Endothelial cell of umbilical vein (primary cell): Measurements from ENCODE around the gene SIX1. TPM values are rescaled to one million over a fixed set of nuclear protein-coding genes. Genes with fewer than 3 reads are reported as not detected.

ENCODE experiments used
- BruUV-seq: library from RNA; stranded (reverse); fragments of 400-500 nt; replicated peaks from 2 replicates; lab custom pipeline; 2021; lab: Mats Ljungman, UMichigan
- CTCF ChIA-PET: fragments of 300-600, 350-600 bp; sonication (Branson Sonifier 250); formaldehyde crosslinking; loops from one replicate; lab custom pipeline; 2021; ENCODE audit warnings: antibody characterized with exemption, inconsistent platforms; lab: Charles Lee
- POLR2A ChIA-PET: fragments of 300-600, 350-600 bp; sonication (Branson Sonifier 250); formaldehyde crosslinking; loops from one replicate; lab custom pipeline; 2021; ENCODE audit warnings: antibody characterized with exemption, inconsistent platforms; lab: Charles Lee
- DNase-seq: peaks from one replicate; pipeline ENCODE4 v3.0.0-alpha.2; 2011; ENCODE audit warnings: low read depth, low spot score
- FAIRE-seq: peaks from 2 replicates; lab custom pipeline; 2011; peaks lifted over from hg19 to GRCh38; lab: Jason Lieb, UNC
- H2AFZ ChIP-seq: 2 replicates; pipeline ENCODE4 v1.6.0; 2012; ENCODE audit warnings: low read depth, low read length, control low read depth, inconsistent platforms
- H3K27ac ChIP-seq: 2 replicates; pipeline ENCODE4 v1.5.1; 2011; ENCODE audit warnings: low read depth, mild to moderate bottlenecking, control low read depth, low read length, moderate library complexity; ENCODE audit not compliant: insufficient read depth
- H3K27me3 ChIP-seq, 2 experiments: 2 replicates each; pipeline versions ENCODE4 v1.6.0 to v1.6.1; 2011; ENCODE audit warnings: low read length in 2 of 2, mixed read lengths in 1 of 2; ENCODE audit not compliant: control insufficient read depth in 2 of 2, insufficient read depth in 2 of 2
- H3K36me3 ChIP-seq, 2 experiments: 2 replicates in 1 of 2; 3 replicates in 1 of 2; pipeline ENCODE4 v1.5.1; 2011; ENCODE audit warnings: low read length in 2 of 2, mild to moderate bottlenecking in 1 of 2, moderate library complexity in 1 of 2; ENCODE audit not compliant: control insufficient read depth in 2 of 2, insufficient read depth in 2 of 2; ENCODE audit errors: extremely low read depth in 1 of 2
- H3K4me1 ChIP-seq: 3 replicates; pipeline ENCODE4 v1.5.1; 2011; ENCODE audit warnings: mild to moderate bottlenecking, low read length; ENCODE audit not compliant: control insufficient read depth, insufficient read depth; ENCODE audit errors: extremely low read depth
- H3K4me2 ChIP-seq: 2 replicates; pipeline ENCODE4 v1.6.1; 2011; ENCODE audit warnings: low read length, control low read depth, mixed read lengths; ENCODE audit not compliant: insufficient read depth
- H3K4me3 ChIP-seq, 3 experiments: fragments of 200-600 bp in 1 of 3; sonication (generic), shearing (Covaris generic) in 1 of 3; replicated peaks in 1 of 3; 2 replicates each; pipeline ENCODE4 v1.5.1; 2011 to 2016; ENCODE audit warnings: control low read depth in 3 of 3, low read length in 3 of 3, mild to moderate bottlenecking in 2 of 3, inconsistent platforms in 1 of 3, low read depth in 1 of 3, moderate library complexity in 1 of 3; ENCODE audit not compliant: insufficient read depth in 1 of 3
- H3K79me2 ChIP-seq: 2 replicates; pipeline ENCODE4 v1.6.0; 2012; ENCODE audit warnings: low read length, inconsistent platforms; ENCODE audit not compliant: control insufficient read depth, insufficient read depth
- H3K9ac ChIP-seq: replicated peaks from 2 replicates; pipeline ENCODE3; 2011; ENCODE audit warnings: low read length, control low read depth; ENCODE audit not compliant: insufficient read depth; ENCODE audit errors: extremely low read depth
- H3K9me1 ChIP-seq: replicated peaks from 3 replicates; pipeline ENCODE4 v1.6.0; 2011; ENCODE audit warnings: mild to moderate bottlenecking, low read length; ENCODE audit not compliant: control insufficient read depth, insufficient read depth; ENCODE audit errors: extremely low read depth
- H3K9me3 ChIP-seq: replicated peaks from 2 replicates; pipeline ENCODE4 v1.5.1; 2012; ENCODE audit warnings: low read length, inconsistent platforms; ENCODE audit not compliant: control insufficient read depth, insufficient read depth
- H4K20me1 ChIP-seq: replicated peaks from 2 replicates; pipeline ENCODE3; 2011; ENCODE audit warnings: mild to moderate bottlenecking, low read length; ENCODE audit not compliant: control insufficient read depth, insufficient read depth; ENCODE audit errors: extremely low read depth
- EZH2 ChIP-seq: IDR thresholded peaks from 2 replicates; pipeline ENCODE4 v1.6.1; 2012; ENCODE audit warnings: borderline replicate concordance, low read depth, mild to moderate bottlenecking, moderate library complexity, low read length, inconsistent platforms; ENCODE audit not compliant: severe bottlenecking
- FOS ChIP-seq: IDR thresholded peaks from 2 replicates; pipeline ENCODE4 v1.6.1; 2011; ENCODE audit warnings: mild to moderate bottlenecking, low read length, moderate library complexity, borderline replicate concordance; ENCODE audit not compliant: insufficient read depth
- GATA2 ChIP-seq: IDR thresholded peaks from 2 replicates; pipeline ENCODE4 v1.7.0; 2011; ENCODE audit warnings: low read depth, mild to moderate bottlenecking, moderate library complexity, mixed read lengths, low read length; ENCODE audit not compliant: insufficient read length, insufficient read depth
- JUN ChIP-seq: IDR thresholded peaks from 2 replicates; pipeline ENCODE4 v1.6.1; 2011; ENCODE audit warnings: borderline replicate concordance, low read depth; ENCODE audit not compliant: insufficient read length, insufficient read depth
- MYC ChIP-seq: IDR thresholded peaks from one replicate; pipeline ENCODE4 v1.6.1; 2011; ENCODE audit warnings: mild to moderate bottlenecking, low read depth, low read length
- POLR2A ChIP-seq: IDR thresholded peaks from 2 replicates; pipeline ENCODE4 v1.6.1; 2012; ENCODE audit warnings: low read depth, mild to moderate bottlenecking, control low read depth, low read length
- POLR2AphosphoS5 ChIP-seq: IDR thresholded peaks from 2 replicates; pipeline ENCODE4 v1.6.1; 2012; ENCODE audit warnings: low read depth, mild to moderate bottlenecking, control low read depth, low read length, moderate library complexity; ENCODE audit not compliant: insufficient read depth
- dilution Hi-C: fragments of 300-500 bp; cut with MboI; formaldehyde crosslinking; loops from one replicate; pipeline ENCODE4 v1.15.0; 2019; ENCODE audit warnings: low sequenced_read_pairs; ENCODE audit not compliant: extremely low pct_ligation_motif_present
- intact Hi-C: fragments of 100-400 bp; cut with micrococcal nuclease; formaldehyde crosslinking; loops from one replicate; pipeline ENCODE4 v1.10.0; 2022
- polyA plus RNA-seq, 4 experiments: library from polyadenylated mRNA; depleted of rRNA in 3 of 4; stranded (reverse) in 3 of 4; unstranded in 1 of 4; fragments of >200 nt; gene quantifications; 2 replicates each; pipeline versions ENCODE4 v1.2.1 to v1.2.3, GENCODE V29; 2011 to 2012; ENCODE audit warnings: missing spikeins in 1 of 4
- total RNA-seq: library from RNA; stranded (reverse); gene quantifications from 2 replicates; pipeline ENCODE4 v1.2.3, GENCODE V29; 2021
- TF ChIP-seq, protein P1 (sequence below): IDR thresholded peaks from 2 replicates; pipeline ENCODE4 v1.6.1; 2011; ENCODE audit not compliant: insufficient read depth, insufficient read length
- TF ChIP-seq, protein P2 (sequence below), 2 donors: IDR thresholded peaks; 1 replicate in 1 of 2; 2 replicates in 1 of 2; pipeline ENCODE4 v1.5.1; 2011; ENCODE audit warnings: low read length in 2 of 2, mild to moderate bottlenecking in 2 of 2, moderate library complexity in 2 of 2, control low read depth in 1 of 2, inconsistent platforms in 1 of 2, low read depth in 1 of 2; ENCODE audit not compliant: insufficient read depth in 1 of 2; ENCODE audit errors: extremely low read depth in 1 of 2

SIX1 gene
- total and polyA plus RNA-seq, 2 donors (not counting 3 experiments of a cell fraction or from before 2014, with no cell fraction given): 0.40 to 0.55 TPM

DNA sequence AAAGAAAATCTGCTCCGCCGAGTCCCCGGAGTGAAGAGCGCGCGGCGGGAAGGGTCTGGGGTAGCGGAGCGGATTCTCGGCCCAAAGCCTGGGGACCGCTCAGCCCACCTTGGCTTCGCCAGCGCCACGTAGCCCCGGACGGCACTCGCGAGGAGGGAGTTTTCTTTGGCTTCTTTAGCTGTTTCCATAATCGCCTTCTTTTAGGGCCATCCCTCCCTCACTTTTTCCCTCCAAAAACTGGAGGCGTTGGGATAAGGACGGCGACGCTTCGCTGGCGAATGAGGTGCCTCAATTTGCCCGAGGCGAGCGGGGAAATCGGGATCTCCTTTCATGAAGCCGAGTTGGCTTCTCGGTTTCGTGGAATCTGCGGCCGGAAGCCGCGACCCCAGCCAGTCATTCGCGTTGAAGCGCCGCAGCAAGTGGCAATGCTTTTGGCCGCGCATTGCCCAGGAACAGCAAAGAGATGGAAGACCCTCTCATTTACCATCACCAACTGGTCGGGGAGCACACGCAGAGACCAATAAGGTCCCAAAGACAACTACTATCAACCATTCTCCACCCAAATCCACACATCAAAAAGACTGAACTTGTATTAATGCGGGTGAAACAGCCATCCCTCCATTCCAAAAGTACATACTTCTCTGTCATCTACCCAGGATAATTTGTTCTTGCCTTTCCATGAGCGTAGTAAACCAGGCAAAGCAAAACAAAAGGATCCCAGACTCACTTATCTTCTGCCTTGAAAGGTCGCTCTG is 8.4 kb upstream of the SIX1 start:
- TSS peak; percentile 70 for BruUV-seq
- Histone ChIP-seq H3K9ac (peak overlapping the region; percentile 57), H3K36me3 (no peaks in the 10 kb centered on the region), H3K9me1 (no peaks in the 10 kb centered on the region), H3K4me3 (peak overlapping the region; percentile 22 to 64 (median 59)), H2AFZ (peak overlapping the region; percentile 79), H4K20me1 (no peaks in the 10 kb centered on the region), H3K79me2 (no peaks in the 10 kb centered on the region), H3K9me3 (no peaks in the 10 kb centered on the region), H3K4me2 (peak overlapping the region; percentile 87), H3K27me3 (peaks cover 28 to 36% of the 10 kb centered on the region in 2 experiments), H3K27ac (peak overlapping the region; percentile 3), H3K4me1 (peaks cover 10% of the 10 kb centered on the region)
- no peak for TF ChIP-seq JUN
- no peak for TF ChIP-seq FOS
- TF ChIP-seq, protein P1, sequence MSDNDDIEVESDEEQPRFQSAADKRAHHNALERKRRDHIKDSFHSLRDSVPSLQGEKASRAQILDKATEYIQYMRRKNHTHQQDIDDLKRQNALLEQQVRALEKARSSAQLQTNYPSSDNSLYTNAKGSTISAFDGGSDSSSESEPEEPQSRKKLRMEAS: no peak
- TF ChIP-seq EZH2: no peak
- no peak for TF ChIP-seq MYC
- no peak for TF ChIP-seq GATA2
- no peak for TF ChIP-seq POLR2A
- TF ChIP-seq POLR2AphosphoS5: no peak
- TF ChIP-seq, protein P2, sequence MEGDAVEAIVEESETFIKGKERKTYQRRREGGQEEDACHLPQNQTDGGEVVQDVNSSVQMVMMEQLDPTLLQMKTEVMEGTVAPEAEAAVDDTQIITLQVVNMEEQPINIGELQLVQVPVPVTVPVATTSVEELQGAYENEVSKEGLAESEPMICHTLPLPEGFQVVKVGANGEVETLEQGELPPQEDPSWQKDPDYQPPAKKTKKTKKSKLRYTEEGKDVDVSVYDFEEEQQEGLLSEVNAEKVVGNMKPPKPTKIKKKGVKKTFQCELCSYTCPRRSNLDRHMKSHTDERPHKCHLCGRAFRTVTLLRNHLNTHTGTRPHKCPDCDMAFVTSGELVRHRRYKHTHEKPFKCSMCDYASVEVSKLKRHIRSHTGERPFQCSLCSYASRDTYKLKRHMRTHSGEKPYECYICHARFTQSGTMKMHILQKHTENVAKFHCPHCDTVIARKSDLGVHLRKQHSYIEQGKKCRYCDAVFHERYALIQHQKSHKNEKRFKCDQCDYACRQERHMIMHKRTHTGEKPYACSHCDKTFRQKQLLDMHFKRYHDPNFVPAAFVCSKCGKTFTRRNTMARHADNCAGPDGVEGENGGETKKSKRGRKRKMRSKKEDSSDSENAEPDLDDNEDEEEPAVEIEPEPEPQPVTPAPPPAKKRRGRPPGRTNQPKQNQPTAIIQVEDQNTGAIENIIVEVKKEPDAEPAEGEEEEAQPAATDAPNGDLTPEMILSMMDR (IDR thresholded peaks at IDR 0.05; ENCODE audit: extremely low read depth in 1 of 2, insufficient read depth in 1 of 2, low read depth in 1 of 2, low read length in 2 of 2): no peak
- FAIRE-seq: peak; percentile 55
- ChIA-PET POLR2A (no interaction called here), CTCF (interaction anchor here (0.9 to 4.2 kb wide), 16 partner anchors 9 to 596 kb away, joined by 3 to 24 read pairs (median 4); partner anchors contain the start of genes SIX1, SIX4, SLC38A6 and TRMT5)
- DNase-seq: no peak
- dilution Hi-C loops: no loop called here
- intact Hi-C loops: loop anchor here (1.0 to 2.0 kb wide), 6 partner anchors 66 to 595 kb away; partner anchors contain the start of genes SLC38A6 and TRMT5
